ENCODE results near the gene RHOBTB3. TPM values are rescaled to one million over a fixed set of nuclear protein-coding genes. Genes with fewer than 3 reads are reported as not detected.
A peak's percentile ranks its signal among the peaks of the same experiment; 100 is the strongest.

Gene RHOBTB3
- total RNA-seq, 2 donors from 2014 or later, result 0.95 to 2.1 TPM

- no peaks in the 10 kb centered on the region for H3K27me3 Mint-ChIP-seq
- no peaks in the 10 kb centered on the region for H3K36me3 Mint-ChIP-seq (ENCODE audit: low read depth)
- no peaks in the 10 kb centered on the region for H3K4me1 Mint-ChIP-seq
- no peak overlapping the region for H3K4me3 Mint-ChIP-seq
- H3K9me3 Mint-ChIP-seq, result no peaks in the 10 kb centered on the region
- no peak overlapping the region for H3K27ac Mint-ChIP-seq
- ATAC-seq (replicated peaks), result no peak
Observed at GRCh38 chr5:95782181-95782580, 51.0 kb downstream of the RHOBTB3 start.

GRCh38 chr5:95783661-95784060 lies 52.5 kb downstream of the RHOBTB3 start:
- H3K4me1 Mint-ChIP-seq, result no peaks in the 10 kb centered on the region
- H3K27ac Mint-ChIP-seq, result no peak overlapping the region
- no peaks in the 10 kb centered on the region for H3K36me3 Mint-ChIP-seq (ENCODE audit: low read depth)
- no peaks in the 10 kb centered on the region for H3K27me3 Mint-ChIP-seq
- no peak for ATAC-seq (replicated peaks)
- H3K9me3 Mint-ChIP-seq, result no peaks in the 10 kb centered on the region
- no peak overlapping the region for H3K4me3 Mint-ChIP-seq

- H3K27me3 Mint-ChIP-seq, result no peaks in the 10 kb centered on the region
- no peak for ATAC-seq (replicated peaks)
- H3K4me3 Mint-ChIP-seq, result no peak overlapping the region
- H3K36me3 Mint-ChIP-seq (ENCODE audit: low read depth), result no peaks in the 10 kb centered on the region
- H3K27ac Mint-ChIP-seq, result no peak overlapping the region
- no peaks in the 10 kb centered on the region for H3K9me3 Mint-ChIP-seq
- H3K4me1 Mint-ChIP-seq, result no peaks in the 10 kb centered on the region
Observed at GRCh38 chr5:95784514-95785302, 53.6 kb downstream of the RHOBTB3 start.

GRCh38 chr5:95786821-95787418 lies 55.8 kb downstream of the RHOBTB3 start:
- Mint-ChIP-seq H3K4me1 (no peaks in the 10 kb centered on the region), H3K27ac (no peak overlapping the region), H3K27me3 (no peaks in the 10 kb centered on the region), H3K4me3 (no peak overlapping the region), H3K36me3 (ENCODE audit: low read depth) (no peaks in the 10 kb centered on the region), H3K9me3 (no peaks in the 10 kb centered on the region)
- ATAC-seq (replicated peaks), result no peak

GRCh38 chr5:95788493-95788892 lies 57.4 kb downstream of the RHOBTB3 start:
- Mint-ChIP-seq H3K27ac (no peak overlapping the region), H3K4me3 (no peak overlapping the region), H3K4me1 (no peaks in the 10 kb centered on the region), H3K36me3 (ENCODE audit: low read depth) (no peaks in the 10 kb centered on the region), H3K9me3 (no peaks in the 10 kb centered on the region), H3K27me3 (no peaks in the 10 kb centered on the region)
- no peak for ATAC-seq (replicated peaks)

GRCh38 chr5:95791751-95792150 lies 60.6 kb downstream of the RHOBTB3 start:
- Mint-ChIP-seq H3K9me3 (no peaks in the 10 kb centered on the region), H3K4me1 (no peaks in the 10 kb centered on the region), H3K36me3 (ENCODE audit: low read depth) (no peaks in the 10 kb centered on the region), H3K27me3 (no peaks in the 10 kb centered on the region), H3K27ac (peak overlapping the region; percentile 43), H3K4me3 (no peak overlapping the region)
- ATAC-seq (replicated peaks), result no peak

- Mint-ChIP-seq H3K9me3 (no peaks in the 10 kb centered on the region), H3K27ac (no peak overlapping the region), H3K27me3 (no peaks in the 10 kb centered on the region), H3K4me1 (no peaks in the 10 kb centered on the region), H3K36me3 (ENCODE audit: low read depth) (no peaks in the 10 kb centered on the region), H3K4me3 (no peak overlapping the region)
- ATAC-seq (replicated peaks), result no peak
Observed at GRCh38 chr5:95794070-95794516, 63.0 kb downstream of the RHOBTB3 start.

- Mint-ChIP-seq H3K4me1 (peaks cover 4% of the 10 kb centered on the region), H3K4me3 (no peak overlapping the region), H3K36me3 (ENCODE audit: low read depth) (no peaks in the 10 kb centered on the region), H3K9me3 (no peaks in the 10 kb centered on the region), H3K27me3 (no peaks in the 10 kb centered on the region), H3K27ac (no peak overlapping the region)
- no peak for ATAC-seq (replicated peaks)
Observed at GRCh38 chr5:95797301-95797700, 66.2 kb downstream of the RHOBTB3 start.

- H3K4me1 Mint-ChIP-seq, result peaks cover 4% of the 10 kb centered on the region
Observed at GRCh38 chr5:95798048-95798447, 66.9 kb downstream of the RHOBTB3 start.

GRCh38 chr5:95798545-95798944 lies 67.4 kb downstream of the RHOBTB3 start:
- Mint-ChIP-seq H3K36me3 (ENCODE audit: low read depth) (no peaks in the 10 kb centered on the region), H3K4me3 (no peak overlapping the region), H3K4me1 (peaks cover 4% of the 10 kb centered on the region), H3K27me3 (no peaks in the 10 kb centered on the region), H3K9me3 (no peaks in the 10 kb centered on the region), H3K27ac (no peak overlapping the region)
- no peak for ATAC-seq (replicated peaks)

More at GRCh38 chr5:95798048-95798447, 66.9 kb downstream of the RHOBTB3 start:
- Mint-ChIP-seq H3K4me3 (no peak overlapping the region), H3K36me3 (ENCODE audit: low read depth) (no peaks in the 10 kb centered on the region), H3K9me3 (no peaks in the 10 kb centered on the region), H3K27me3 (no peaks in the 10 kb centered on the region), H3K27ac (no peak overlapping the region)
- ATAC-seq (replicated peaks), result no peak

GRCh38 chr5:95799191-95799835 lies 68.2 kb downstream of the RHOBTB3 start:
- no peak for ATAC-seq (replicated peaks)
- no peaks in the 10 kb centered on the region for H3K27me3 Mint-ChIP-seq
- H3K27ac Mint-ChIP-seq, result no peak overlapping the region
- H3K4me3 Mint-ChIP-seq, result no peak overlapping the region
- H3K36me3 Mint-ChIP-seq (ENCODE audit: low read depth), result no peaks in the 10 kb centered on the region
- peaks cover 4% of the 10 kb centered on the region for H3K4me1 Mint-ChIP-seq
- H3K9me3 Mint-ChIP-seq, result no peaks in the 10 kb centered on the region

- Mint-ChIP-seq H3K4me3 (no peak overlapping the region), H3K27ac (no peak overlapping the region), H3K9me3 (no peaks in the 10 kb centered on the region), H3K27me3 (no peaks in the 10 kb centered on the region), H3K36me3 (ENCODE audit: low read depth) (no peaks in the 10 kb centered on the region), H3K4me1 (peaks cover 4% of the 10 kb centered on the region)
- ATAC-seq (replicated peaks), result no peak
Observed at GRCh38 chr5:95800553-95800952, 69.4 kb downstream of the RHOBTB3 start.

GRCh38 chr5:95801532-95801931 lies 70.4 kb downstream of the RHOBTB3 start:
- no peaks in the 10 kb centered on the region for H3K9me3 Mint-ChIP-seq
- H3K4me3 Mint-ChIP-seq, result no peak overlapping the region
- no peaks in the 10 kb centered on the region for H3K27me3 Mint-ChIP-seq
- no peaks in the 10 kb centered on the region for H3K36me3 Mint-ChIP-seq (ENCODE audit: low read depth)
- H3K4me1 Mint-ChIP-seq, result peaks cover 4% of the 10 kb centered on the region
- ATAC-seq (replicated peaks), result no peak
- H3K27ac Mint-ChIP-seq, result no peak overlapping the region

- no peak overlapping the region for H3K4me3 Mint-ChIP-seq
- ATAC-seq (replicated peaks), result no peak
- no peak overlapping the region for H3K27ac Mint-ChIP-seq
- no peaks in the 10 kb centered on the region for H3K27me3 Mint-ChIP-seq
- no peaks in the 10 kb centered on the region for H3K9me3 Mint-ChIP-seq
- no peaks in the 10 kb centered on the region for H3K36me3 Mint-ChIP-seq (ENCODE audit: low read depth)
- peaks cover 4% of the 10 kb centered on the region for H3K4me1 Mint-ChIP-seq
Observed at GRCh38 chr5:95801961-95802360, 70.8 kb downstream of the RHOBTB3 start.

Data from activated T-helper 17 cell treated with anti-CD3 and anti-CD28 coated beads, Interleukin-2, amount 50 U/mL, for 72 hours (primary cell).